Measurements from ENCODE around the gene PTPRD.

The PTPRD gene

DNA sequence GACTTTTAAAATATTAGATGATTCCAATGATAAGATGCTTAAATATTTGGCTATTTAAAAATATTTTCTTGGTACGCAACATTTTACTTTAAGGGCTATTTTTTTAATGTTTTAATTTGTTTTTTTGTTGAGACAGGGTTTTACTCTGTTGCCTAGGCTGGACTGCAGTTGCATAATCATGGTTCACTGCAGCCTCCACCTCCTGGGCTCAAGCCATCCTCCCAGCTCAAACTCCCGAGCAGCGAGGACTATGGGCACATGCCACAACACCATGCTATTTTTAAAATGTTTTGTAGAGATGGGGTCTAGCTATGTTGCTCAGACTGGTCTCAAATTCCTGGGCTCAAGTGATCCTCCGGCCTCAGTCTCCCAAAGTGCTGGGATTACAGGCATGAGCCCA, 1963.0 kb downstream of the PTPRD start:
- no peak for DNase-seq

DNA sequence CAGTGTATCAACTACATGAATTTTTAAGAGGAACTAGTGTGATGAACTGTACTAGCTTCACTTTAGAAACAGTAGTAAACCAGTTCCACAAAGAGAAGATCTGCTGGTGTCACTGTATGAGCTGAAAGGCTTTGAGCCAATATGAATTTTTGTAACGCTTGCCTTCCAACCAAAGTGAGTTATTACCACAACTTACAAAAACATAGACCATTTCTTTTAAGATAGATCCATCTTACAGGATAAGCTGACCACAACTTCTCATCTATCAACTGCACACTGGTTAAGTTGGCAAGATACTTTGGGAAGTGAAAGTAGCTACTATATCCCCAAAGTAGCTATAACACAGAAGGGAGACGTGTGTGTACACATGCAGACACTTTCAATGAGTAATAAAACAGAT, 1963.6 kb downstream of the PTPRD start:
- no peak for DNase-seq

DNA sequence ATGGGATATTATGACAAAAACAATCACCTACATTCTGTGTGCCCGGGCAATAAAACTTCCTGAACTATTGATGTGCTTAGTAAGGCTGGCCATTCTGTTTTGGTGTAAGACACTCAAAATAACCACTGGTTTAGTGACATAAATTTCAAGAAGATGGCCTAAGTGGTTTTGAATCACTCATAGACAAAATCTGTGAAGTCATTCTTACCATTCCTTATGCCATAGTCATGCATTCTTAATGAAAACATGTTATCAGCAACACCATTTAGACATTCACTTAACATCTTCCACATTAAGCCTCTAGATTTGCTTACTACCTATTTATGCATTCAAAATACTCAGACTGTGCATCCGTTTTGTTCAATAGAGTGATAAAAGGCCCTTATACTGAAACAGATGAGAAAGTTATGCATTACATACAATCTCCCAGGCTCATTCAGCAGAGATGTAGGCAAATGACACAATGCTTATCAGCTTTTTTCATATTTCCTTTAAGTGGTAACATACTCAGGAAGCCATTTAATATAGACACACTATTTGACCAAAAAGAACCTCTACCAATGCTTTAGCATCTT, 1964.4 kb downstream of the PTPRD start:
- DNase-seq = no peak

DNA sequence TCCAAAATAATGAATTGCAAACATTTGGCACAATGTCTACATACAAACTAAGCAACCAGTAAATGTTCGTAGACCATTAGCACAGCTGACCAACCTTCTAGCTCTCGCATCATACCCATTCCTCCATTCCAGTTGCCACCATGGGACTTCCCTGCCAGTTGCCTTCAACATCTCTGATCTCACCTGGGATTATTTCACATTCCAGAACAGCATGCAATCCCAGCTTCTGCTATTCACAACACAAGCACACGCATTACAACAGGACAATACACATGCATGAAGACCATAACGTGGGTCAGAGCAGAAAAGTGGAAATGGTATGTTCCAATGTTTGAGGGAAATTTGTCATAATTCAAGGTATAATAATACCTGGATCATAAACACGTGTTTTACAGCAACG, 1965.0 kb downstream of the PTPRD start:
- no peak for DNase-seq

DNA sequence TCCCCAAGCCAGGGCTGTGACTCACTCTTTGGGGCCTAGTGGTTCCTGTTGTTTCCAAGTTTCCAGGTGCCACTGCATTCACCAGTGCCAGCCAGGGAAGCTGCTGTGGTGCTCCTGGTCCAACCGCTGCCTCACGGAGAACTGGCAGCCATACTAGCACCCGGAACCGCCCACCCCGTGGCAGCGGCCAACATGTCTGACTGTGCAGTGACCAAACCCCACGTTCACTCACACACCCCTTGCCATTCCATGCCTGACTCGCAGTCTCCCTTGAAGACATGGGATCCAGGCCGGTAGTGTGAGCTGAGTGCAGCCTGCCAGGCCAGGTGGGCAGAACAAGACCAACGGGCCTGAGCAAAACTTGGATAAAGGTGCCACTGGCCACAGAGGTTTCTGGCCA, 1968.2 kb downstream of the PTPRD start:
- no peak for DNase-seq

DNA sequence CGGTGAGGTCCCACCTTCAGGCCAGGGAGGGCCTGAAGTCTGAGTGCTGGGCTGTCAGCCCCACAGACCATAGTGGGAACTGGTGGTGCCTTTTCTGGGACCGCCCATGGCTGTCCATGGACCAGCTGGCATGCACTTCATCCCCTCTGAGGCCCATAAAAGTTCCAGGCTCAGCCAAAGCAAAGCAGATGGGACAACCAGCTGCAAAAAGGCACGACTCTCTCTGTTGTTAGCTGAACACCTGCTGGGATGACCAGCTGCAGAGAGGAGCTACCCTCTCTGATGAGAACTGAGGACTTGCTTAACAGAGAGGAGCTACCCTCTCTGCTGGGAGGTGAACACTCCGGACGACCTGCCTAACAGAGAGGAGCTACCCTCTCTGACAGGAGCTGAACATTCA, 1968.9 kb downstream of the PTPRD start:
- DNase-seq = no peak

DNA sequence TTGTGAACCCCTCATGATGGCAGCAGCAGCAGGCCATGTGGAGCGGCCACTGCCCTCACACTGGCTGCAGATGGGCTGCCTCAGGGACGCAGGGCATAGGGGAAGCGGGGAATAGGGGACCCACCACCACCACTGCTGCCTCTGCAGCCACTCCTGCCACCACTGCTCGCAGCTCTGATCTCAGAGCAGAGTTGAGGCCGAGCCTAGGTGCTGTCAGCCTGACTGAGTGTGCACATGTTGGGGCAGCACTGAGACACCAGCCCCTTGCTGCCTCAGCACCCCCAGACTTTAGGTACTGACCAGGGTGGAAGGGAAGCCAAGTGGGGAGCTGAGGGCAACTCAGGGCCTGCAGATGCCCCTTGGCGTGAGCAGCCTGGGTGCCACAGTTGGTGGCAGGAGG, 1969.3 kb downstream of the PTPRD start:
- no peak for DNase-seq

DNA sequence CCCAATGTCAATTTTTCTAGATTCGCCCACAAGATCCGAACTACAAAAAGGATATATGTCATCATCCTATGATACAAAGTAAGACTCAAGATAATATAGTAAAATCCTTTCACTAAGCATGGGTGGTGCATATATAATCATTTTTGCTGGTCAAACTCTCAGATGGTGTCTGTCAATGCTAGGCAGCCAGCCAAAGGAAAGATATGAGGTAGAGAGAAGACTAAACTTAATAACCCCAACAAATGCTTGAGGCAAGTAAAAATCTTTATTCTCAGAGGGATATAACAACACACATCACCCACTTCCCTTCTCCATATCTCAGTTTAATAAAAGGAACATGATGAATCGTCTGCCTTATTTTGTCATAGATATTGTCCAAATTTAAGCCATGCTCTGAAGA, 1972.0 kb downstream of the PTPRD start:
- no peak for DNase-seq

DNA sequence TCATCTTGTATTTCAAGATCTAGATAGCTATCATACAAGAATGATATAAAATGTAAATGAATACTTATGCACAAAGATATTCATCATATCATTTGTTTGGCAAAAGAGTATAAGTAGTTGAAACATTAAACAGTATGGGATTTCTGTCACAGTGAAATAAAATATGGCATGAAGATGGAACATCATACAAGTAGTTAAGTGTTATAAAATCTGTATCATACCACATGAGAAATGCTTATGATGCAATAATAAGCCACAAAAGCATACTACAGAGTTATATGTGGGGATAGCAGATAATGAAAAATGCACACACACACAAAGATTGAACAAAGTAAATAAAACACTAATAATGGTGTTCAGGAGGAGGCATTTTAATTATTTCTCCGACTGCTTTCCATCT, 1975.2 kb downstream of the PTPRD start:
- no peak for DNase-seq

DNA sequence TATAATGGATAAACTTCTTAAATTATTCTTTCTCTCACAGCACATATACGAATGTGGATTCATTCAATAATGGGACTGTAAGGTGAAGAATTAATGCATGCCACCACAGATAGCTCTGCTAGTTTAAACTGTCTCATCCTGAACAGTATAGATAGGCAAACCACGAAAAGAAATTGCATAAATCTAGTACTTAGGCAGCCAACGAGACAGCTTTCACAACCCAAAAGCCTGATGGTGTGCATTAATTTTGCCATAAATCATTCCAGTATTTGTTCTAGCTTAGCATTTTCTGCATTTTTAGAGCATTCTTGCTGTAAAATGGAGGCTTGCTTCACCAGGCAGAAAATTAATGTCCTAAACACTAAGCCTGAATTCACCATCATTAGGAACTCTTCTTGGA, 1979.0 kb downstream of the PTPRD start:
- DNase-seq = no peak

DNA sequence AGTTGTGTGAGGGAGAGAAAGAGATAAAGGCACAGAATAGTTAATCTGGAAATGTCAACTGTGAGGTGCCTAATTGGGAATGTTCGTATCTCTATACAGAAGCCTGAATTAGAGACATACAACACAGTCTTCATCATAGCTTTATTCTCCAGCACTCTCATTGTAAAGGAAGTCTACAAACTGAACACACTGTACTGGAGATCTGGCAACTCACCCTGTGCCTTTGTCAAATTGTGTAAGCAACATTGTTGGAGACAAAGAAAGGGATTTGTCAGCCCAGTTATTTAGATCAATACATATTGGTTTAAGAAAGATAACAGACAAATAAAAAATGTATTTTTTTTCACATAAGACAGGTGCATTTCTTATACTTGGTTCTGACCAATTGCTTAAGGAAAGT, 1980.3 kb downstream of the PTPRD start:
- DNase-seq = no peak

DNA sequence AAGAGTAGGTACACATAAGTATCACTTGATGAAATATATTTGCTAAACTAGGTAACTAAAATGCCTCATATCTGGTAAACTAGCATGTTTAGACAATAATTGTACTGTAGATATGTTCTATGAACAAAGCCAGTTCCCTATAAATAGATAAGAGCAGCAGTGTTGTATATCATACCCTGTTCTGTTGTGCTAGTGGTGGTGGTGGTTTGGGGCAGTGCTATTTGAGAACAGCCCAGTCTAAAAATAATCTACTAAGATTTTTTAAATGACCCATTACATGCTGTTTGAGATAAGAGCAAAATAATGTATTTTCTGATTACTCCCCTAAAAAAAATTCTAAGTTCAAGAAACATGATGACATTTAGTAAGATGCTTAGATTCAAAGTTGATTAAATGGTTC, 1984.0 kb downstream of the PTPRD start:
- no peak for DNase-seq

DNA sequence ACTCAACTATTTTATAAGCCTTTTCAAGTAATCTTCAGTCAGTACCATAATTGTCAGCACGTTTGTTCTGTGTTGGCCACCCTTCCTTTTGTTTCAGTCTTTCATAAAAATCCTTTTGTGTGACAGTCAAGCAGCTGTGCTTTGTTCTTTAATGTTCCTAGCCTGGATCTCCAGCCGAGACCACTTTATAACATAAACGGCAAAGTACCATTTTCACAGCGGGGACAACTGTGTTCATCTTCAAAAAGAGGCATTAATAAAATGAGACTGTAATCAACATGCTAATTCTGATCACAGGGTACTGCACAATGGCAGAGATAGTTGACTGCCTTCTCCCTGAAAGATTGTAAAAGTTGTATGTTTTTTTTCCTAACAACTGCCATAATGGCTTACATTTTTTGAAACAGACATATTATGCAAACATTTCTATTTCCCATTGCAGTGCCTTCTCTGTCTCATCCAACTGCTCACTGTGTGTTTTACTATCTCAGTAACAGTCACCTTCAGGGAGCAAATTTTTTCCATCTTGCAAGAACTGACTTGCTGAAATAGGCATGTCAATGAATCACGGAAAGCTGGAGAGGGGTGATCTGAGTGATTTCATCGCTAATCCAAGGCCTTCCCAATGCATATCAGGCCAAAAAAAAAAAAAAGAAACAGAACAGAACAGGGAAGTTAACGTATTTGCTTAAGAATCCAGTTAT, 1984.7 kb downstream of the PTPRD start:
- DNase-seq = no peak

DNA sequence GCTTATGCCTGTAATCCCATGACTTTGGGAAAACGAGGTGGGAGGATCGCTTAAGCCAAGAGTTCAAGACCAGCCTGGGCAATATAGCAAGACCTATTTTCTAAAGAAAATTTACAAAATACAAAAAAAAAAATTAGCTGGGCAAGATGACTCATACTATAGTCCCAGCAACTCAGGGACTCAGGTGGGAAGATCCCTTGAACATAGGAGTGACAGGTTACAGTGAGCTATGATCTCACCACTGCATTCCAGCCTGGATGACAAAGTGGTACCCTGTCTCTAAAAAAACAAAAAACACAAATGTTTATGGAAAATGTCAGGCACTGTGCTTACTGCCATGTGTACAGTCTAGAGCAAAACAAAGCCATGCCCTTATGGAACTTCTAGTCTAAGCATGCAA, 1989.9 kb downstream of the PTPRD start:
- DNase-seq = no peak

DNA sequence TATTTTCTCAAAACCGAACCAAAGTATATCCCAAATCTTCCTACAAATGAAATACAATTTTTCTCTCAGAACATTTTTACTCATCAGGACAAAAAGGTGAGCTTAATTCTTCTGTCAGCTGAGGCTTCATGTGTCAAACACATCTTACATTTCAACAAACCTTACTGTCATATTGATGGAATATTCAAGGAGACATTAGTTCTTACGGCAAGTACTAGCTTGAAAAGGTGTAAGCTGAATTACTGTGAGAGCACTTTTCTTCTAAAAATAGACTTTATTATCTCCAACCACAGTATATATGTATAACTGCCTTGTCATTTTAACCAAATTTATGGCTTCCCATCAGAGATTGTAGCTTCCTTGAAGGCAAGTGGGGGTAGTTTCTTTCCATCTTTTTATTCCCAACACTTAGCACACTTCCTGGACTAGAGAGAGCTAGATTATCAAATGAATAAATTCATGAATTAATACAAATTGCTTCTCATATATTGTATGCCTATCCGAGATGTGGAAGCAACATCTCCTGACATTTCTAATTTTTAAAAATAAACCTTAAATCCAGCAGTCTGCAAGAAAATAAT, 1990.5 kb downstream of the PTPRD start:
- no peak for DNase-seq

DNA sequence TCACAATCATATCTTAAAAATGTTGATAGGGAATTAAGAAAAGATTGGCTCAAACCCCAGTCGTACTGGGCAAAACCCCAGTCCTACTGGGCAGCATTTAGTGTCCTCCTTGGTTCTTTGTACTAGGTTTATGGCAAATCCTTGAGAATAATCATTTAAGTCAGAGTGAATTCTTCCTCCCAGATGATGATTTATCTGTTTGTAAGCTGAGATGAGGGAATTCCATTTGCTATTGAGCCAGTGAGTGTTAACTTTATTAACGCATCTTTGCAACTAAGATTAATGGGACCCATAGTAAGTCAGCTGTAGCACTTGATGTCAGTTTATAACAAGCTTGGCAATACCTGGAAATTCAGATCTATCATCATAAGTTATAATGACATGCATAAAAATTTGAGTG, 1991.4 kb downstream of the PTPRD start:
- no peak for DNase-seq

DNA sequence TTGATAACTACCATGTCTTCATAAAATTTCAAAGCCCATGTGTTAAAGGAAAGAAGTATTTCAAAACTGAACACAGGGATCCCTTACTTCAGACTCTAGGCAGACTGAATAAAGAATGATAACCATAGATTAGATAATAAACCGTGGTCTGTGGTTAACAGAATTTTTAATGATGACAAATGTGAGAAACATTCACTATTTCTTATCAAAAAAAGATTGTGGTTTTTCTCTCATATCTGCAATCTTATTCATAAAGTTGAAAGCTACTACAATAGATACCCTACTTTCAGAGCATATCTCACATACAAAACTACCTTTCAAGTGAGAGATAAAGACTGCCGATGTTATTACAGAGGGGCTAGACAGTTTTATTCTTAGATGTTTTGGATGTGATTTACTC, 1996.4 kb downstream of the PTPRD start:
- DNase-seq = no peak

DNA sequence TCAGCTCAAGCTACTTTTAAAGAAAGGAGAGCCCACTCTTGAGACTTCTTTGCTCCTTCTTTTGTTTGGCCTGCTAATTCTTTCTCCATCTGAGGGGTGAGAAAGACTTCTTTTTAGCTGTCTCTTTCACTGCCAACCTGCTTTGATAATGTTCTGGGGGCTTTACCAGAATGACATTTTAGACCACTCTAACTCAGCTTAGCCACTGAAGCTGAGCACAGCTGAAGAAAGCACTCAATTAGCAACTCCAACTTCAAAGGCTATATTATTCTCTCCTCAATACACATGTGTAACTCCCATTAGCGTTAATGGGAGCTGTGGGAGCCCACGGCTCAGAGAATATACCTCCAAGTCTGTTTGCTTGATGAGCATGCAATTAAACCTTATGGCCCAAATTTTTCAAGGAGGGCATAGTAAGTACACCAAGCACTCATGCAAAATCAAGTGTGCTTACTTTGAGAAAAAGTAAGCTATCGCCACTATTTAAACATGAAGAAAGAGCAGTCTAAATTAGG, 1997.8 kb downstream of the PTPRD start:
- DNase-seq = no peak

DNA sequence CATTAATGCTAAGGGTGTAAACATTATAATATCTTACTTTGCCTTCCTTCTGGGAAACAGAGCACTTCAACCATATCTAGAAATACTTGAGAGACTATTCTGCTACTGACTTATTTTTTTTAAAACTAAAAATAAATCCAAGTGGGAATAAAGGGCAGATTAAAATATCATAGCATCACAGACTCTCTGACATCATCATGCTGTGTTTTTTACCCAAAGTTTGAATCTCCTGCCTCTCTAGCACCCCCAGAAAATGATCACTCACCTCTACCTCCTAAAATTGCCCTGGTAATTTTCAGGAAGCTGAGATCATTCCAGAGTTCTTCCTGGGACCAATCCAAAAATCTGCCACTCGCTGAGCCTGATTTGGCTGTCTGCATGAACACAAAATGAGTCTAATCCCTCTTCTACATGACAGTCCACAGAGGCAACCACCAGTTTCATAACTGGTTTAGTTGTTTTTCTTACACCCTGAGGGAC, 1999.4 kb downstream of the PTPRD start:
- no peak for DNase-seq

DNA sequence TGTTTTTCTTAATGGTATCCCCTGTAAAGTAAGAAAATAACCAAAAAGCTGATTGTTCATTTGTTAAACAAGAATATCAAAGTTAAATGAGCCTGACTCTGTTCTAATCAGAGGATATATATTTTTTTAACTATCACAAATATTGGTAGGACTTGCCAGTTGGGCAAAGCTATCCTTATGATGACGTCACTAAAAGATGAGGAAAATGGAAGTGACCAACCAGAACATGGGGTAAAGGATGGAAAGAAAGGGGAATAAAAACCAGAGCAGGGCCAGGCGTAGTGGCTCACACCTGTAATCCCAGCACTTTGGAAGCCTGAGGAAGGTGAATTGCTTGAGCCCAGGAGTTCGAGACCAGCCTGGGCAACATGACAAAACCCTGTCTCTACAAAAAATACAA, 2001.6 kb downstream of the PTPRD start:
- no peak for DNase-seq

DNA sequence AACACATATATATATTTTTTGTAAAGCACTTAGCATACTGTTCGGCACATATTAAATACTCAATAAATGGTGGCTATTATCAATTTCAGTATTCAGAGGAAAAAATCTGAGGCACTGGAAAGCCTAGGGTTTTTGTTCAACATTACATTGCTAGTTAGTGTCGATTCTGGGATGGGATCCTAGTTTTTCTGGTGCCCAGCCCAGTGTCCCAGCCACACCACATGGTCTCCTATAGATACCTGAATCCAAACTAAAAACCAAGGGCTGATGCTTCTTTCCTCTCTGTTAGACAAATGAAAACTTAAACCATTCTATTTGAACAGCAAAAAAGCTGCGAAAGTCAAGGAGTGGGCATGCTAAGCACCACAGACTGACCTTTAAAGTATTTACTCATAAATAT, 2002.5 kb downstream of the PTPRD start:
- DNase-seq = no peak

DNA sequence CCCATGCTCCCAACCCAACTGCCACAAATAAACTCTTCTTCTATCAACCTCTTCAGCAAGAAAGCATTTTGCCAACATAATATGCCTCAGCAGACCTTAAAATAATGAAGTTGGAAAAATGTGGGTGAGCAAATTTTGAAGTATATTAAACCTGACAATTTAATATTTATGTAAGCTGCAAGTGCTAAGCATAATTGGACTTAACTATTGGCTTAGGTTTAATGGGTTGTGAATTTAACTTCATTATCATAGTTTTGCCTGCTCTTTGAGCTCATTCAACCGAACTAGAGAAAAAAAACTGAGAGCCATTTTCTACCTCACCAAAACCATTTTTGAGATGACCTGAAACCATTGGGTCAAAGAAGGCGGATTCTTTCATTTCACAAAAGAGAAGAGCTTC, 2007.7 kb downstream of the PTPRD start:
- no peak for DNase-seq

DNA sequence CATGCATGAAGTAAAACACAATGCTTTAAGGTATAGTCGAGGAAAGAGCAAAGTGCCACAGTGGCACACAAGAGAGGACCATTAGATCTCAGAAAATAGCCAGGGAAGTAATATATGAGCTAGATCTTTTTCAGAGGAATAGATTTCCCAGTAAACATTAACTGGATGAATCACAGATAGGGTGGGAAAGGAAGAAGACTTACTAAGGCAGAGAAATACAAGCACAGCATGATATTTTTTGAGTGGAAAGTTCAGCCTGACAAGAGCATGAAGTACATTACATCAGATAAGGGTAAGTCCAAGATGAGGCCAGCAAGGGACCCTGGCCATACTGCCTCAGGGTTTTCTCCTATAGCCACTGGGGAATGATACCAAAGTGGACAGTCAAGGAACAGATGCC, 2008.6 kb downstream of the PTPRD start:
- no peak for DNase-seq

DNA sequence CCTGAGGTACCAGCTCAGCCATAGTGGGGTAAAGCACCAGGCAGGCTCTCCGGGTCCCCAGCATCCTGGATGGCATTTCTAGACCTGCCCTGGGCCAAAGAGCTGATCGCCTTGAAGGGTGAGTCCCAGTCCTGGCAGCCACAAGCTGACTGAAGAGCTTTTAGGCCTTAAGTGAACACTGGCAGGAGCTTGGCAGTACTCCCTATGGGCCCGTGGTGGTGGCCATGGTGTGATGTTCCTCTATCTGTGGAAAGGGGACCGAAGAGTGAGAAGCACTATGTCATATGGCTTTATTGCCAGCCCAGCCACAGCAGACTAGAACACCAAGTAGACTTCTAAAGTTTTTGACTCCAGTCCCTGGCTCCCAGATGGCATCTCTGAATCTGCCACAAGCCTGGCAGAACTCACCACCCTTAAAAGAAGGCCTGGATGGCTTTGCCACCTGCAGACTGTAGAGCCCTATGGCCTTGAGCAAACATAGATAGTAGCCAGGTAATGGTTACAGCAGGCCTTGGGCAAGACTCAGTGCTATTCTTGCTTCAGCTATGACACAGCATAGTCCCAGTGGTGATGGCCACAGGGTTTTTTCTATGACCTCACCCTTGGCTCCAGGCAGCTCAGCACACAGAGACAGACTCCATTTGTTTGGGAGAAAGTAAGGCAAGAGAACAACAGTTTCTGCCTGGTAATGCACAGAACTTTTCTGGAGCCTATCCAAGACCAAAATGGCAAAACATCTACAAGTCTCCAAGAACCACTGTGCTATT, 2011.7 kb downstream of the PTPRD start:
- DNase-seq = no peak

Data from NCI-H510A (cell line).